WTC11 (cell line): ENCODE results near the gene COL4A2.

Experiments used
- TF ChIP-seq, protein P1 (sequence below): fragments of 200-600 bp; IDR thresholded peaks from 2 replicates; pipeline ENCODE4 v1.8.0; 2022; ENCODE audit warnings: antibody characterized with exemption
- TF ChIP-seq, protein P2 (sequence below): sonication (generic); formaldehyde crosslinking; IDR thresholded peaks from 2 replicates; pipeline ENCODE4 v1.8.1; 2022; ENCODE audit warnings: missing genetic modification reagents, borderline replicate concordance

DNA sequence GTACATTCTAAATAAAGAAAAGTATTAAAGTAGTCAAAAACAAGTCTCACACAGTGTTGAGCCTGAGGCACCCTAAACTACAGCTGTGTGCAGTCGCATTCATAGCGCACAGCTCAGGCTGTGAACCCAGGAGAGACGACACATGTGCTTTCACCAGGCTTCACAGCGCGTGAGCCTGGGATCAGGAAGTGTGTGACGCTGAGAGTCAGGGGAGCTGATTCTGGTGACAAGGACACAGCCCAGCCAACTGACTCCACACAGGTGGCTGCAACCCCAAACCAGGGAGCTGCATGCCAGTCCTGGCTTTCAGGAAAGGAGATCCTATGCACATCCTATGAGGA is 41.8 kb upstream of the COL4A2 start:
- TF ChIP-seq, protein P1, sequence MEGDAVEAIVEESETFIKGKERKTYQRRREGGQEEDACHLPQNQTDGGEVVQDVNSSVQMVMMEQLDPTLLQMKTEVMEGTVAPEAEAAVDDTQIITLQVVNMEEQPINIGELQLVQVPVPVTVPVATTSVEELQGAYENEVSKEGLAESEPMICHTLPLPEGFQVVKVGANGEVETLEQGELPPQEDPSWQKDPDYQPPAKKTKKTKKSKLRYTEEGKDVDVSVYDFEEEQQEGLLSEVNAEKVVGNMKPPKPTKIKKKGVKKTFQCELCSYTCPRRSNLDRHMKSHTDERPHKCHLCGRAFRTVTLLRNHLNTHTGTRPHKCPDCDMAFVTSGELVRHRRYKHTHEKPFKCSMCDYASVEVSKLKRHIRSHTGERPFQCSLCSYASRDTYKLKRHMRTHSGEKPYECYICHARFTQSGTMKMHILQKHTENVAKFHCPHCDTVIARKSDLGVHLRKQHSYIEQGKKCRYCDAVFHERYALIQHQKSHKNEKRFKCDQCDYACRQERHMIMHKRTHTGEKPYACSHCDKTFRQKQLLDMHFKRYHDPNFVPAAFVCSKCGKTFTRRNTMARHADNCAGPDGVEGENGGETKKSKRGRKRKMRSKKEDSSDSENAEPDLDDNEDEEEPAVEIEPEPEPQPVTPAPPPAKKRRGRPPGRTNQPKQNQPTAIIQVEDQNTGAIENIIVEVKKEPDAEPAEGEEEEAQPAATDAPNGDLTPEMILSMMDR: no peak
- TF ChIP-seq, protein P2, sequence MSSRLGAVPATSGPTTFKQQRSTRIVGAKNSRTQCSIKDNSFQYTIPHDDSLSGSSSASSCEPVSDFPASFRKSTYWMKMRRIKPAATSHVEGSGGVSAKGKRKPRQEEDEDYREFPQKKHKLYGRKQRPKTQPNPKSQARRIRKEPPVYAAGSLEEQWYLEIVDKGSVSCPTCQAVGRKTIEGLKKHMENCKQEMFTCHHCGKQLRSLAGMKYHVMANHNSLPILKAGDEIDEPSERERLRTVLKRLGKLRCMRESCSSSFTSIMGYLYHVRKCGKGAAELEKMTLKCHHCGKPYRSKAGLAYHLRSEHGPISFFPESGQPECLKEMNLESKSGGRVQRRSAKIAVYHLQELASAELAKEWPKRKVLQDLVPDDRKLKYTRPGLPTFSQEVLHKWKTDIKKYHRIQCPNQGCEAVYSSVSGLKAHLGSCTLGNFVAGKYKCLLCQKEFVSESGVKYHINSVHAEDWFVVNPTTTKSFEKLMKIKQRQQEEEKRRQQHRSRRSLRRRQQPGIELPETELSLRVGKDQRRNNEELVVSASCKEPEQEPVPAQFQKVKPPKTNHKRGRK (CRISPR knock-in tag): no peak
